ENCODE measurements around the gene CBFA2T3. TPM values are rescaled to one million over a fixed set of nuclear protein-coding genes. Genes with fewer than 3 reads are reported as not detected.

The CBFA2T3 gene
- total RNA-seq, 1 donor from 2014 or later, result 8.6 TPM

- peaks cover 50% of the 10 kb centered on the region for H3K36me3 ChIP-seq
Observed at GRCh38 chr16:88837806-88838205, 139.2 kb downstream of the CBFA2T3 start.

GRCh38 chr16:88836791-88837190 is 140.2 kb downstream of the CBFA2T3 start:
- Histone ChIP-seq H3K4me1 (no peaks in the 10 kb centered on the region), H3K36me3 (peaks cover 44% of the 10 kb centered on the region), H3K27ac (replicated peaks) (no peak overlapping the region), H3K4me3 (no peak overlapping the region), H3K9me3 (replicated peaks) (no peaks in the 10 kb centered on the region), H3K27me3 (ENCODE audit: low read depth) (no peaks in the 10 kb centered on the region)
- no peak for DNase-seq
- intact Hi-C loops (cut with micrococcal nuclease), result no loop called here
- no peak for TF ChIP-seq CTCF (IDR thresholded peaks at IDR 0.05; ENCODE audit: borderline replicate concordance)

More at GRCh38 chr16:88837806-88838205, 139.2 kb downstream of the CBFA2T3 start:
- Histone ChIP-seq H3K9me3 (replicated peaks) (no peaks in the 10 kb centered on the region), H3K4me1 (no peaks in the 10 kb centered on the region), H3K4me3 (no peak overlapping the region), H3K27ac (replicated peaks) (no peak overlapping the region), H3K27me3 (ENCODE audit: low read depth) (no peaks in the 10 kb centered on the region)
- DNase-seq, result no peak
- TF ChIP-seq CTCF (IDR thresholded peaks at IDR 0.05; ENCODE audit: borderline replicate concordance), result no peak
- intact Hi-C loops (cut with micrococcal nuclease), result no loop called here

GRCh38 chr16:88835818-88836217 is 141.2 kb downstream of the CBFA2T3 start:
- Histone ChIP-seq H3K36me3 (peaks cover 43% of the 10 kb centered on the region), H3K4me1 (no peaks in the 10 kb centered on the region), H3K27ac (replicated peaks) (no peak overlapping the region), H3K9me3 (replicated peaks) (no peaks in the 10 kb centered on the region), H3K27me3 (ENCODE audit: low read depth) (no peaks in the 10 kb centered on the region), H3K4me3 (no peak overlapping the region)
- DNase-seq, result no peak
- no peak for TF ChIP-seq CTCF (IDR thresholded peaks at IDR 0.05; ENCODE audit: borderline replicate concordance)
- intact Hi-C loops (cut with micrococcal nuclease), result no loop called here

GRCh38 chr16:88835383-88835782 is 141.6 kb downstream of the CBFA2T3 start:
- peaks cover 41% of the 10 kb centered on the region for H3K36me3 ChIP-seq
- no peak overlapping the region for H3K4me3 ChIP-seq
- no peak overlapping the region for H3K27ac ChIP-seq (replicated peaks)
- DNase-seq, result no peak
- no peaks in the 10 kb centered on the region for H3K4me1 ChIP-seq
- H3K9me3 ChIP-seq (replicated peaks), result no peaks in the 10 kb centered on the region
- no peaks in the 10 kb centered on the region for H3K27me3 ChIP-seq (ENCODE audit: low read depth)
- intact Hi-C loops (cut with micrococcal nuclease), result no loop called here
- TF ChIP-seq CTCF (IDR thresholded peaks at IDR 0.05; ENCODE audit: borderline replicate concordance), result no peak

- no peak for TF ChIP-seq CTCF (IDR thresholded peaks at IDR 0.05; ENCODE audit: borderline replicate concordance)
- H3K27ac ChIP-seq (replicated peaks), result no peak overlapping the region
- DNase-seq, result no peak
- H3K4me3 ChIP-seq, result no peak overlapping the region
- no peaks in the 10 kb centered on the region for H3K27me3 ChIP-seq (ENCODE audit: low read depth)
- H3K36me3 ChIP-seq, result peaks cover 34% of the 10 kb centered on the region
- H3K4me1 ChIP-seq, result no peaks in the 10 kb centered on the region
- no peaks in the 10 kb centered on the region for H3K9me3 ChIP-seq (replicated peaks)
- intact Hi-C loops (cut with micrococcal nuclease), result no loop called here
Observed at GRCh38 chr16:88834670-88835069, 142.3 kb downstream of the CBFA2T3 start.

- no peaks in the 10 kb centered on the region for H3K27me3 ChIP-seq (ENCODE audit: low read depth)
- H3K27ac ChIP-seq (replicated peaks), result no peak overlapping the region
- H3K4me1 ChIP-seq, result no peaks in the 10 kb centered on the region
- no peaks in the 10 kb centered on the region for H3K9me3 ChIP-seq (replicated peaks)
- no peak for TF ChIP-seq CTCF (IDR thresholded peaks at IDR 0.05; ENCODE audit: borderline replicate concordance)
- no peak for DNase-seq
- no peak overlapping the region for H3K4me3 ChIP-seq
- intact Hi-C loops (cut with micrococcal nuclease), result no loop called here
- H3K36me3 ChIP-seq, result peaks cover 29% of the 10 kb centered on the region
Observed at GRCh38 chr16:88833086-88833485, 143.9 kb downstream of the CBFA2T3 start.
